Dermis microvascular lymphatic vessel endothelial cell (primary cell): ENCODE measurements around the gene CASP4. TPM values are rescaled to one million over a fixed set of nuclear protein-coding genes. Genes with fewer than 3 reads are reported as not detected.

ENCODE experiments used
- DNase-seq, 2 donors: peaks; one replicate each; pipeline versions ENCODE4 v3.0.0 to v3.0.0-alpha.2; 2010; ENCODE audit warnings: low read depth in 2 of 2
- total RNA-seq: library from RNA; depleted of rRNA; stranded (reverse); fragments of >200 nt; gene quantifications from 2 replicates; pipeline ENCODE4 v1.2.1, GENCODE V29; 2014

The CASP4 gene
- total RNA-seq, 1 donor from 2014 or later, result 177 TPM

DNA sequence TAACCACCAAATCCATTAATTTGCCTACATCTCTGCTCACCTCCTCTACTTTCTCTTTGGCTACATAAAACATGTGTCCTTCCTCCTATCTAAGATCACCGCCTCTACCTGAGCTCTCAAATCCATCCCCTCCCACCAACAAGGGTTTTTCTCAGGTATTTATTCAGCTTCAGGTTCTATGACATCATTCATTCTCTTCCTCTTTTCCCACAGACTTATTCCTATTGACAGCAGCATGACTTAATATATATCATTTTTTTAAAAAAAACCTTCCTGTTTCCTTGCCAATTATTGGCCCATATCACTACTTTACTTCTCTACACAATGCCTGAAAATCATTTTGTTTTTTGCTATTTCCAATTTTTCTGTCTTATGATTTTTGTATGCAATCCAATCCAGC, 74.5 kb downstream of the CASP4 start:
- peak; percentile 35 to 86 for DNase-seq

Other genes with a start within 250 kb of the CASP4 start
- 6.5 and 7.0 TPM in 2 replicates for gene CASP12, start 70.1 kb downstream of the CASP4 start, total RNA-seq
- not detected in 2 replicates for gene CASP5, start 54.6 kb upstream of the CASP4 start, total RNA-seq
- gene CASP1, start 66.6 kb upstream of the CASP4 start, total RNA-seq, result 22.7 and 25.4 TPM in 2 replicates
- gene CARD16, start 76.8 kb upstream of the CASP4 start, total RNA-seq, result 53.5 and 65.6 TPM in 2 replicates
- not detected in 2 replicates for gene CARD18, start 171.2 kb upstream of the CASP4 start, total RNA-seq